ENCODE data around the gene CACNA1C.

The CACNA1C gene

DNA sequence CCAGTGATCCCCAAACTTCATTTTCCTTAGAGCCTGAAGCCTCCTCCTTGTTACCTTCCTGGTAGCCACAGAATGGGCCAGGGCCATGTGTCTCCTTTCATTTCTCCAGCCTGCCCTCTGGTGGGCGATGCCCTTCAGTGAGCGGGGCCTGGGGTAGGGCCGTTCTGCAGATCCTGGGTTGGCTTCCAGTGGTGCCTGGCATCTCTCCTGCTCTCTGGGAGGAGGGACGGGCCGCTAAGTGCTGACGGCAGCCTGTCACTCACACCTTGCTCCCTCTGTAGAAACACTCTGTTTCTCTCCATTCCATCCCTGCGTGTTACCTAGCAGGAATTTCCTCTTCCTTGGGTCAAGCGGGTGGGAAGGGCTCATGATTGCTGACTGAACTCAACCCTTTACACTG lies 232.1 kb downstream of the CACNA1C start:
- no peak for DNase-seq

DNA sequence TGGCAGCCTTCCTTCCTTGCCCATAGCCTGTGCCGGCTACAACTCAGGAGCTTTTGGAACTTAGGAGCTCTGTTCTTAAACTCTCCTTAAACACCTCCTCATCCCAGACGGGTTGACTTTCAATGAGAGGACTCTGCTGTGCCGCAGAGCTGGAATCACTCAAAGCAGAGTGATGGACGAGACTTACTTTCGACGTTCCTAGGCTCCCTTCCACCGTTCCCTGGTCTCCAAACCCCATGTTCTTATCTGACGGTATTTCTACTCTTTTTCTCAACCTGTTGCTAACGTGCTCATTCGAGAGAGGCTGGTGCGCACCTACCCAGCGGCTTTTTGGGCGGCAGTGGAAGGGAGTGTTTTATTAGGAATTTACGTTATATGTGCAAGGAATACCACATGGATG lies 232.7 kb downstream of the CACNA1C start:
- no peak for DNase-seq

DNA sequence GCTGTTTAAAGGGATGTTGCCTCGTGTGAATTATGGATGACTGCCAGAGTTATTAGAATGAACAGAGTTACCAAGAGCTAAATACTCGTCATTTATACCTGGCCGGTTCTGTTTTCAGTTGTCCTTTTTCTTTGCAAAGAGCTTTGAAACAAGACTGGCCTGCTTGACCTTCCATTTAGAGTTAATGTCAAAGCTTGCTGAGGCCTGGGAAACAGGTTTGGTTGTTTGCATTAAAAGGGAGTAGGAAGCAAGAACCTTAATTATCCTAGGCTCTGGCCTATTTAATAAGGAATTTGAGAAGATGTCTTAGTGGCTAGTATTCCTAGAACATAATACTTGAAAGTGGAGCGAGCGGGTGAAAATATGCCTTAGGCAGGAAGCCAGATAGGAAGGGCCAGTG lies 233.3 kb downstream of the CACNA1C start:
- no peak for DNase-seq

DNA sequence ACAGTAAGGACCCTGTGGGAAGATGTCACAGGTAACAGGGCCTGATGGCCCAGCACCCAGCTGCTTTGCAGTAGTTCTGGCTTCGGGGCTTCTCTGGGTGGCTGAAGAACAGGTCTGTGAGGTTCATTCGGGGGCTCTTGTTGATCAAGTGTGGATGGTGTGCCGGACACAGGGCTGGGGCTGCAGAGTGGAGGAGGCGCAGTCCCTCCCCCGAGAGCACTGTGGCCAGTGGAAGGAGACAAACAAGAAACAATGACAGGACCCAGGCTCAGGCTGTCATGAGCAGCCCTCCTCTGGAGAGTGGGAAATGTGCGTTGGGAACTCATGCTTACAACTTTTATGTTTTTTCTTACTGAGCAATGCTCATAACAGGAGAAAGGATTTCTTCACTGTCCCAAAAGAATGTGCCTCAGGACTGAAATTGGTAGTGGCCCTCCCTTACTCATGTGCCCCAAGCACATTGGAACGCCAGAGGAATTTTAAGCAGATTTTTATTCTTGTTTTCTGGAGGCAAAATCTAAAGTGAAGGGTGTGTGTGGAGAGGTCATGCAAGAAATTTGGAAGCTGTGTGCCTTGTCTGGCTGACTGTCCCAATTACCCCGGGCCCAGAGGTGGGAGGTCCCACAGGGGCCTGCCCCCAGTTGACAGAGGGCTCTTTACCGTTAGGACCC lies 233.8 kb downstream of the CACNA1C start:
- DNase-seq: no peak

DNA sequence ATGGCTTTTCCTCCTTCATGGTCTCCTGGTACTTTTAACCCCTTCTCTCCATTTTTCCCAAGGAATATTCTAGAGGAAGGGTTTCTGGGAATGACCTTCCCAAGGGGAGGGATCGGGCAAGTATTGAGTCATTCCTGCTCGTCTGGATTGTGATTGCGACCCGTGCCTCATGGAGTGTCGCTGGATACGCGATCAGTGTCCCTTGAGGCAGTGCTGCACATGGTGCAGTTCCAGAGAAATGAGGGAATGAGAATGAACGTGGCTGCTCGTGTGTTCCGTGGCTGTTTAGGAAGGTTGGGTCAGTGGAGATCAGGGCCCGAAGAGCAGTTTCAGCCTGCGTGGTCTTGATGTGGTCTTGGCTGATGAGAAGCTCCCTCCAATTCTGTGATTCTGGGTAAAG lies 234.4 kb downstream of the CACNA1C start:
- no peak for DNase-seq

DNA sequence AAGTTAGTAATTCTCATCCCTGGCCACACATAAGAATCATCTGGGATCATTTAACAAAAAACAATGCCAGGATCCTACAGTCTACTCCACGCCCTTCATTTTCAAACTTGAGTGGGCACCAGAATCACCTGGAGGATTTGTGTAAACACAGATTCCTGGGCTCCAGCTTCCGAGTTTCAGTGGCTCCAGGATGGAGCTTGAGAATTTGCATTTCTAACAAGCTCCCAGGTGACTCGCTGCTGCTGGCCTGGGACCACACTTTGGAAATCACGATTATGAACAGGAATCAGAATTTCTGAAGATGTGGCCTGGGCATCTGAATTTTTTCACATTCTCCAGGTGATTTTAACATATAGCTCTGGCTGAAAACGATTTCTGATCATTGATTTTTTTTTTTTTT lies 234.8 kb downstream of the CACNA1C start:
- DNase-seq: no peak

DNA sequence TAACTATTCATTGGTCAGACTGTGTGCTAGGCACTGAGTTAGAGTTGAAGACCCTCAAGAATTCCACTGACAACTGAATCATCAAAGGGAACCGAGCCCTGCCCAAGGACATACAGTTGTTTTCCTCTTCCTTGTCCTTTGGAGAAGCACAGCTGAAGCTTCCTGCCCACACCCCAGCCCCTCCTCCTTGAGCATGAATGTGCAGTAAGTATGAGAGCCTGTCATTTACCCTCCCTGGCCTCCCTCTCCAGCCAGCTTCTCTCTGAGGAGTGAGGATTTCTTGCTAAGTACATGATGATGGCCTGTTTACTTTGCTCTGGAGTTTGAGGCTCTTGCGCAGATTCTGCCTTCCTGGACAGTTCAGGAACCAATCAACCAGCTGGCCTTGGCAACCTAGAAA lies 235.2 kb downstream of the CACNA1C start:
- no peak for DNase-seq

DNA sequence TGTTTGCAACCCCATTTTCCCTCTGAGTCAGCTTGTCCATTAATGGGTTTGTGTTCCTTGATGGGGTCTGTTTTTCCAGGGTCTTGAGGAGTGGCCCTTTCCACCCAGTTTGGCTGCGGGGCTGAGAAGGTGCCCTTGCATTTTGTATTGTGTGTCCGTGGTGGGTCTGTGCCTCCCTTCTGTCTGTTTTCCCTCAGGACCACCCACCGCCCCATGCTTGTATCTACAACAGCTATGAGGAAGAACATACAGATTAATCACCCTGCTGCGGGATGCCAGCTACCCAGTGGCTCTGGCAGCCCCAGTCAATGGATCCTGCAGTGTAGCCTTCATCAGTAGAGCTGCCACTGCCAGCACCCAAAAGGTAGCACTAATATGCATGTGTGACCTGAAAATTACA lies 235.7 kb downstream of the CACNA1C start:
- DNase-seq: no peak

DNA sequence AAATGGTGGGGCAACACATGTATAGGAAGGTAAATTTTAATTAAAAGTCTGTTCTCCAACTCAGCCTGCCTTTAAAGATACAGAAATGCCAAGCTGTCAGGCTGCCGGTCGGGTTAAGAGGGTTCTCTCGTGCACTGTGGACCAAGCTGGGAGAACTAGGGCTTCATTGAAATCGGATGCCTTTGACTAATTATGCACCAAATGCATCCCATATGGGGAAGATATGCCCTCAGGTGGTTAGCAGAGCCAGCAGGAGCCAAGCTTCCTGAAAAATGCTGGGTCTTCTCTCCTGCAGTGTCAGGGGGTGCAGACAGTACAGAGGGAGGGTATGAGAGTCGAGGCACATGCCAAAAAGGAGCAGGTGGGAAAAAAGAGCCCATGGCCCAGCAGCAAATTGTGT lies 236.1 kb downstream of the CACNA1C start:
- no peak for DNase-seq

DNA sequence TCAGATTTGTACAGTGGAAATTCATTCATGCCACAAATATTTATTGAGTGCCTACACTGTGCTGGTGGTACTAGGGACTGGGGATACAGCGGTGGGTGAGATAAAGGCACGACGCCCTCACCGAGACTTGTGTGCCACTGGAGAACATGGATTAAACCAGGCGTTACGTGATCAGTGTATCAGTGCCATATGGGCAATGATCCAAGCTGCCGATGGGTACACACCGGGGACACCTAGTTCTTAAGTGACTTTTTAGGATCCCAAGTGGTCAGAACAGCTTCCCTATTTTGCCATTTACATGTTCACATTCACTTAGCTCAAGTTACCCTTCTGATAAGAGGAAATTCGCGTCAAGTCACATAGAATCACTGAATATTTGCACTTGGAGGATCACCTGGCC lies 236.7 kb downstream of the CACNA1C start:
- no peak for DNase-seq

DNA sequence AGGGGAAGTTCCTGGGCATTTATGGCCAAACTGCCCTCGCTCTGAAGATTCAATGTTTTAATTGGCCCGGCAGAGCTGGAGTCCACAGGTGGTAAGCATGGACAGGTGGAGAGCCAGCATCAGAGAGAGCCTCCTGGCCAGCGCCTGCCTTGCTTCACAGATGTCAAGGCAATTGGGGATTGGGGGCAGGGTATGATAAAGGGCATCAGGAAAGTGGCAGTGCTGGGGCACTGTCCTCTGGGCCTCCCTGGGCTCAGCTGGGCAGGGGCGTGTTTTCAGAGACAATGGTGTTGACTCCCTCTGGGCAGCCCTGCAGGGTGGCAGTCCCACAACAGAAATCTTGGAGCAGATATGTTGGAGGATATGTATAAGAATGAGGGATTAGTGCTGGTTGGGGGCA lies 237.3 kb downstream of the CACNA1C start:
- DNase-seq: no peak

DNA sequence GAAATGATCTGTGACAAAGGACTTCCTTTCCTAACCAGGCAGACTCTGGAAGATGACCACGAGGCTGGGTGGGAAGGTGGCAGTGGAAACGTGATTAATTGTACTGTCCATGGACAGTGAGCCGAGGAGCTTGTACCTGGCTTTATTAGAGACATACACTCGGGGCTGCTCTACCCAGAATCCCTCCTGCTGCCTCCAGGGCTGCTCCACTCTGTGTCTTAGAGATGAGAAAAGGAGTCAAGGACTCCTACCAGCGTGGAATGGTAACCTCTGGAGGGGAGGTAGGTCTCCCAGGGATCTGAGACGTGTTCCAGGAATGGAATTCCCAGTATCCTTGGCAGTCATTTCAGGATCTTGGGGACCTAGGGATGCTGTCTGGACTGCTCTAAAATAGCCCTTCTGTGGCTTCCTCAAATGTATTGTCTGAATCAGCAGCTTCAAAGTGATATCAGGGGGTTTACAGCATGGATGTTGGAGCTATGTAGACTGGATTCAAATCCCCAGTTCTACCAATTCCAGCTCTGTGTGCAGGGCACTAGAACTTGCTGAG lies 237.8 kb downstream of the CACNA1C start:
- no peak for DNase-seq

DNA sequence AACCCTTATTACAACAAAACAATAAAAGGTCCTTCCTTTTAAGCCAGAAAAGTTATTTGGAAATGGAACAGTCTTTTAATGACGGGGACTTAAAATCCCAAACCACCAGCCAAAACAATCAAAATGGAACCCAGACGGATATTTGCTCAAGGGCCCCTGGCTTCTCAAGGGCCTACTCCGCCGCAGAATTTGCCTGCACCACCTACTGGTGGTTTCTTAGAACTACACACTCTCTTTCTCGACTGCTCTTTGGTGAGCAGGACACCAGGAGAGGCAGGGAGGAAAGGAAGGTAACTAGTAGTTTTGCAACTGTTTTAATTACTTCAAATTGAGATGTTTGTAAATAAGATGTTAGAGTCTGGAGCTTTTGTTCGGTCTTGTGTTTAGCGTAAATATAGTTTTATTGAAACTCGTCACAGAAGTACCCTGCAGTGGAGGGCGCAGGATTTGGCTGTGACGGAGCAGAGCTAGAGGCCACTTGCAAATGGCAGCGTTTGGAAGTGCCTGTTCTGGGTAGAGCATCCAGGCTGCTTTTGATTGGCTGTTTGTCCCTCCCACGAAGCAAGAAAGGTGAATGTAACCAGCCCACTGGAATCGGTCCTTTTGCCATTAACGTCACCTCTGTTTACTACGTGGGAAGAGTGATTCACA lies 238.5 kb downstream of the CACNA1C start:
- no peak for DNase-seq

DNA sequence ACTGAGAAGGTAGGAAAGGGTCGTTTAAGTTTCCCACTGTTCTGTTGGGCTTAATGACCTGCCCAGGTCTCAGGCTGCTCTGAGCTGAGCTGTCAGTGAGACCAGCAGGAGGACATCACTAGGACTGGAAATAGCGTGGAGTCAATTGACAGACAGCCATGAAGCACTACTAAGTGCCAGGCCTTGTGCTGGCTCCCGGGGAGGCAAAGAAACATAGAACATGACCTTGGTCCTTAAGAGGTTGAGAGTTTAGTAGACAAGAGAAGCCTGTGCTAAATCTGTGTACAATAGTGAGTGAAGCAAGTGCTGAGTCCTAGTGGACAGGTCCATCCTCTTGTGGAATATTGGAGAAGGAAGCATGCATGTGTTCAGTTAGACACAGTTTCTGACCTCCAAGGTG lies 239.2 kb downstream of the CACNA1C start:
- no peak for DNase-seq

DNA sequence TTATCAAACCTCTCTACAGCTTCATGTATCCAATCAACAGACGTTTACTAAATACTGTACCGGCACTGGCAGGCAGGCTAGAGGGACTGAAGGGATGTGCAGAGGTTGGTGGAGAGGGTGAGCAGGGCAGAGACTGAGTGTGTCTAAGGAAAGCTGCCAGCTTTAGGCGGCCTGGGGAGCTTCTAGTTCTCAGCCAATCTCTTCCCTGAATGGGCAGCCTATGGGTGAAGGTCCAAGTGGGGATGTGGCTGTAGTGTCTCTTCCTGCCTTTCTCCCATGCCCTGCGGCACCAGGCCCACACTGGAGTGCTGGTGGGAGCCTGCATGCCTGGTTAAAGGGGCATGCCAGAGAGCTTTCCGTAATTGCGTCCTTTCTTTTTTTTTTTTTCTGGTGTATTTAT lies 239.8 kb downstream of the CACNA1C start:
- DNase-seq: no peak

DNA sequence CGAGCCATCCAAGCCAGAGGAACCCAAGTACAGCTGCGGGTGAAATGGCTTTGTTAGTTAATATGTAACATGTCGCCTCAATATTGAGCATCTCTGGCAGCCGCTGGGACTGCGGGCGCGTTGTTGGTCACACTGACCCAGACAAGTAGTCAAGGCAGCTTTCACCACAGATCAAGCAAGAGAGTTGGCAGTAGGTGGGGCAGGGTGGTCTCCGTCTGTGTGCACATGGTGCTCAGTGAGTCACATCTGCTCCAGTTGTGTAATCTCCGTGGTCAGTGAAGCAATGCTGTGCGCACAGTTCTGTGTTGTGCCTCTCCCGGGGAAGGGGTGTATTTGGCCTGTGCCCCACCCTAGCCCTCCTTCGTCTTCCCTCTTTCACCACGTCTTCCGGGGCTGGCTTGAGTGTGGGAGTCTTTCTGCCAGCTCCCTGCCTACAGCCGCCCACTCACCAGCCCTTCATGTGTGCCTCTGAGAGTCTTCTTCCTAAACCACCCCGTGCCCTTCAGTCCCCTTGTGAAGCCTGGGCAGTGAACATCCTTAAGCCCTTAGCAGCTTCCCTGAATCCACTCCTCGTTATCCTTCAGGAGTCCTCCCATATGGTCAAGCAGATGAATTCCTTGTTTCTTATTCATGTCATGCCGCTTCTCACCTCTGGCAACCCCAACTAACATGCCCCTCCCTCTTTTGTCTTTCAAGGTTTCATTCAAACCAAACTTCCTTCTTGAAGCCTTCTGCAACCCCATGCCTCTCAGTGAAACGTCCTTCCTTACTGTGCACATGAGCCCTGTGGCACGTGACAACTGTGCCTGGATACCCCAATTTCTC lies 242.1 kb downstream of the CACNA1C start:
- DNase-seq: peak; percentile 92

DNA sequence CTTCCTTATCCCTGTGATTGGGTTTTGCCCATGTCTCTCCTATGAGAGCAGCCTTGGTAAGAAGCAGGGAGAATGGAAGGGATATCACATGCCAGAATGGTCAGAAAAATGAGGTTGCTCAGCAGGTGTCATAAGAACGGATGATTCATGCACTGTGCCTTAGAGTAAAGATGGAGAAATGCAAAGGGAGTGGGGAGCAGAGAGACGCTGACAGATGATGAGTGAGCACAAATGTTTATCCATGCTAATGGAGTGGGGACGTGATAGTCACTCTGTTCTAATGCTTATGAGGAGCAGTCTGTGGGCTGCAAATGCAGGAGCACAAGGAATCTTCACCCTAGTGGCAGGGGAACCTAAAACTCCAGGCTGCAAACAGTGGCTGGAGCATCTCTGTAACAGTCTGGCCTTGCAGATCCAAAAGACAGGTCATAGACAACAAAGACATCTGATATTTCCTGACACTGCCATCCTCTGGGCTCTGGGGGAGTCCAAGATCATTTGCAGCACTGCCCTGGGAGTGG lies 243.2 kb downstream of the CACNA1C start:
- DNase-seq: no peak

DNA sequence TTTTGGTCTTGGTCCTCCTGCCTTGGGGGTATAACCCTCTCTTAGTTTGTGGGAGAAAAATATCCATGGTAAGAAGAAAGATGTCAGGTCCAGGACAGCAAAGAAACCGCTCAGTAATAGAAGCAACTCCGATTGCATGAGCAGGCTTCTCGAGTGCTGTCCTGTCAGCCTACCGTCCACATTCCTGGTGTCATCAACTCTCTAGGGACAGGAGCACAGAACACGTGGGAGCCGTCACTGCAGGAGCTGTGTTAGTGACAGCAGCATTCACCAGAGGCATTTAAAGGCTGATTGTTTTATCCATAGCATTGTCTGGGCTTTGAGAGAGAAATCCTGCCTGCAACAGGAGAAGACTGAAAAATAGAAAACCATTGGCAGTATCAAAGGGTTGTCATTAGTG lies 244.2 kb downstream of the CACNA1C start:
- no peak for DNase-seq

DNA sequence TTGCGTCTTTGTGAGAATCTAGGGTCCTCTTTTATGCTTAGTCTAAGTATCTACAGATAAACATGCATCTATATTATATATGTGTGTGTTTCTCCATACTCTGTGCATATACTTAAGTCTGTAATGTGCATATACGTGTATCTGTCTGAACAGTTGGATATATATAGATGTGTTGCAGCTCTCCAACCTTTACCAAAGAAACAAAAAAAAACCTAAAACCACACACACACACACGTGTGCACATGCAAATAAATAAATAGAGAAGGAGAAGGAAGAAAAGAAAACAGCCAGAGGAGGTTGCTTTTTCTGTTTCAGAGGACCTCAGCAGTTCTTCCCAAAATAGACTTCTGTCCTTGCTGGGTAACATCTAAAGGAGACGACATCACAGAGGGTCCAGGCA lies 244.9 kb downstream of the CACNA1C start:
- no peak for DNase-seq

DNA sequence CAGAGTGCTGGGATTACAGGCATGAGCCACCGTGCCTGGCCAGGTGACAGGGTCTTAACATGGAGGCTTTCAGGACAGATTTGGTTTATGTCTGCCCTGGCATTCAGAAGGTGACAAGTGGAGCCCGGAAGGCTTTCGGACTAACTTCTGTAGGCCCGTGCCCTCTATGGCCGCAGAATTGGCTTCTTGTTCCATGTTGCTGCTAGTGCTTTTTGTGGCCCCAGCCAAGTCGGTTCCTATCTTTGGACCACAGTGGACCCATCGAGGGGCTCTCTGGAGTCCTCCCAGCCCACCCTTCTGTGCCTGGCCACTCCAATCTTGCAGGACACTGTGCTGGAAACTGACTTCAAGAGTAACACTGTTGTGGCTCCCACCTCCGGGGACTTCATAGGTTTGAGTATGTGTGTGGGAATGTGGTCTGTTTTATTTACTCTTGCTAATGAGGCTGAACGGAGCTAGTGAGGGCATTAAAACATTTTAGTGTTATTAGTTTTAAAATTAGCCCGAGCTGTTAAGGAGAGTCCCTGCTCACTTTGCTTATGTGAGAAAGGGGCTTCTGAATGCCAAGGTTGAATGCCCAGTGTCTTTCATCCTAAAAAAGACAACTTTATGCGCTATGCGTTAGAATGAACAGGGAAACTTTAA lies 245.9 kb downstream of the CACNA1C start:
- DNase-seq: no peak

DNA sequence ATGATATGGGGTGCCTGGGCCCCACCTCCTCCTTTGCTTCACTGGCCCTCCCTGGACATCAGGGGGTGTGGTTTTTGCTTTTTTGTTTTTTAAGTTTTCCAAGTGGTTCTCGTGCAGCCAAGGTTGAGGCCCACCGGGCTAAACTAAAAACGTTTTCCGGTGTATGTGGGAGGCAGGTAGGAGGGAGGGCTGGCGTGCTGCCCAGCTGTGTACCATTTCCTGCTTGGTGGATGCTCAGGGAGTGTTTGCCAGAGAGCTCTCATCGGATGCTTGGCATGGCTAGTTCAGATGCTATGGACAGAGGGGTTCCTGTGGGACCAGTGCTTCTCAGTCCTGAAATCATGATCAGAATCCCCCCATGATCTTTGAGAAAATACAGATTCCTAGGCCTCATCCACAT lies 246.4 kb downstream of the CACNA1C start:
- DNase-seq: no peak

DNA sequence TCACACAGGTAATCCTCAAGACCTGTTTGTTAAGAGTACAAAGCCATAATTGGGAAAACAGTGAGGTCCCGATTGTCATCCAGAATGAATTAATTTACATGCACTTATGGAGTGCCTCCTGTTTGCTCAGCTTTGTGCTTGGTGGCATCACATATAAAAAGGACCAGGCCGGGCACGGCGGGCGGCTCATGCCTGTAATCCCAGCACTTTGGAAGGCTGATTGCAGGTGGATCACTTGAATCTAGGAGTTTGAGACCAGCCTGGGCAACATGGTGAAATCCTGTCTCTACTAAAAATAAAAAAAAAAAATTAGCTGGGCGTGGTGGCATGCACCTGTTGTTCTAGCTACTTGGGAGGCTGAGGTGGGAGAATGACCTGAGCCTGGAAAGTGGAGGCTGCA lies 247.4 kb downstream of the CACNA1C start:
- DNase-seq: no peak

DNA sequence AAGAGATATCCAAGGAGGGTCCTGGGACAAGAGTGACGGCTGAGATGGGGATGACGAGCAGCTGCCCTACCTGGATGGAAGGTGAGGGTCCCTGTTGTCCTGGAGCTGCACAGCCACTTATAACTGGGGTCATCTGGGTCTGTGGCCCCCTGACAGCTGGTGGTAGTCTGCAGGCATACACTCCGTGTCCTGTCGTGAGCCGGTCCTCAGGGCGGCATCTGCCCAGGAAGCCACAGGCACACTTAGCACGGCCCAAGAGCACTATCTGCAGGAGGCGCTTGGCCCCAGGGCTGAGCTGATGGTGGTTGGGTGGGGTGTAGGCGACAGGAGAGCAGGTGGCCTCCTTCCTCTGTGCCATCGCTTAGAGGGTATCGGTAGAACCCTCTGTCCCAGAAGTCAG lies 248.1 kb downstream of the CACNA1C start:
- no peak for DNase-seq
